HepG2 (cell line): ENCODE results near the gene HYPK. TPM values are rescaled to one million over a fixed set of nuclear protein-coding genes. Genes with fewer than 3 reads are reported as not detected.

Experiments
- E2F1 ChIP-seq: sonication (generic); formaldehyde crosslinking; IDR thresholded peaks from 2 replicates; pipeline ENCODE4 v1.5.0; 2020; ENCODE audit warnings: missing genetic modification reagents
- GPN1 ChIP-seq: sonication (generic); formaldehyde crosslinking; IDR thresholded peaks from 2 replicates; pipeline ENCODE4 v1.5.1; 2020; ENCODE audit warnings: missing genetic modification reagents, borderline replicate concordance
- KLF13 ChIP-seq: sonication (generic); formaldehyde crosslinking; IDR thresholded peaks from 2 replicates; pipeline ENCODE4 v1.4.0; 2020; ENCODE audit warnings: mild to moderate bottlenecking, missing genetic modification reagents
- KLF6 ChIP-seq: IDR thresholded peaks from 2 replicates; pipeline ENCODE4 v1.8.0; 2016; ENCODE audit warnings: missing biosample characterization, missing genetic modification reagents
- MNT ChIP-seq: fragments of 450-650 bp; IDR thresholded peaks from 2 replicates; pipeline ENCODE4 v1.6.1; 2016
- TRAFD1 ChIP-seq: sonication (generic); formaldehyde crosslinking; IDR thresholded peaks from 2 replicates; pipeline ENCODE4 v1.5.1; 2020; ENCODE audit warnings: missing genetic modification reagents, mild to moderate bottlenecking, borderline replicate concordance
- ZBED4 ChIP-seq: sonication (generic); formaldehyde crosslinking; IDR thresholded peaks from 2 replicates; pipeline ENCODE4 v1.4.0; 2020; ENCODE audit warnings: missing genetic modification reagents, borderline replicate concordance
- ZFP1 ChIP-seq: IDR thresholded peaks from 2 replicates; pipeline ENCODE4 v1.6.1; 2016
- ZNF12 ChIP-seq: sonication (generic); formaldehyde crosslinking; IDR thresholded peaks from 2 replicates; pipeline ENCODE4 v1.5.0; 2020; ENCODE audit warnings: missing genetic modification reagents
- ZNF138 ChIP-seq: sonication (generic); formaldehyde crosslinking; IDR thresholded peaks from 2 replicates; pipeline ENCODE4 v1.5.0; 2020; ENCODE audit warnings: mild to moderate bottlenecking, low read depth, missing genetic modification reagents
- ZNF17 ChIP-seq: sonication (generic); formaldehyde crosslinking; IDR thresholded peaks from 2 replicates; pipeline ENCODE4 v1.5.0; 2020; ENCODE audit warnings: mild to moderate bottlenecking, missing genetic modification reagents
- ZNF207 ChIP-seq: fragments of 450-650 bp; IDR thresholded peaks from 2 replicates; pipeline ENCODE4 v1.6.1; 2016; ENCODE audit warnings: antibody characterized with exemption, borderline replicate concordance
- ZNF234 ChIP-seq: sonication (generic); formaldehyde crosslinking; conservative IDR thresholded peaks from 2 replicates; pipeline ENCODE4 v1.5.1; 2020; ENCODE audit warnings: mild to moderate bottlenecking, missing genetic modification reagents
- ZNF414 ChIP-seq: sonication (generic); formaldehyde crosslinking; IDR thresholded peaks from 2 replicates; pipeline ENCODE4 v1.5.0; 2020; ENCODE audit warnings: missing genetic modification reagents
- ZNF790 ChIP-seq: sonication (generic); formaldehyde crosslinking; IDR thresholded peaks from 2 replicates; pipeline ENCODE4 v1.8.0; 2022; ENCODE audit warnings: missing genetic modification reagents, mild to moderate bottlenecking, borderline replicate concordance
- ZNF883 ChIP-seq: sonication (generic); formaldehyde crosslinking; IDR thresholded peaks from 2 replicates; pipeline ENCODE4 v1.5.1; 2020; ENCODE audit warnings: mild to moderate bottlenecking, missing genetic modification reagents; ENCODE audit errors: not compliant biosample characterization
- ZNF891 ChIP-seq: sonication (generic); formaldehyde crosslinking; IDR thresholded peaks from 2 replicates; pipeline ENCODE4 v1.5.0; 2020; ENCODE audit warnings: mild to moderate bottlenecking, missing genetic modification reagents
- polyA plus RNA-seq, 8 experiments: library from polyadenylated mRNA; depleted of rRNA in 3 of 8; stranded (reverse) in 7 of 8; unstranded in 1 of 8; fragments of >200 nt; fragmentation: Illumina TruSeq in 4 of 8; extraction: Trizol in 4 of 8; gene quantifications; 2 replicates each; pipeline versions ENCODE4 v1.2.1 to v1.2.3, GENCODE V29; 2011 to 2016; ENCODE audit warnings: low read depth in 4 of 8, missing spikeins in 1 of 8, mixed read lengths in 1 of 8; ENCODE audit not compliant: insufficient read depth in 1 of 8
- total RNA-seq, 5 experiments: library from RNA; depleted of rRNA; stranded (reverse); fragments of >200 nt; fragmentation: Illumina TruSeq; extraction: Trizol; gene quantifications; 2 replicates each; pipeline ENCODE4 v1.2.3, GENCODE V29; 2016; ENCODE audit warnings: low read depth in 1 of 5

The HYPK gene
- total and polyA plus RNA-seq, 2 of the 13 experiments (the other 11 are each of a cell fraction or from before 2014, with no cell fraction given): 13.5 to 16.5 TPM

- TF ChIP-seq ZNF414: peak; percentile 1; the same call in 1 of the 2 replicates
- no peak for TF ChIP-seq TRAFD1 (CRISPR knock-in tag)
- TF ChIP-seq GPN1 (CRISPR knock-in tag): 0 out of 2 replicates have a peak, but pooled peaks have one; percentile 11
- TF ChIP-seq KLF13 (CRISPR knock-in tag): 0 out of 2 replicates have a peak, but pooled peaks have one; percentile 52
- no peak; the same call in 1 of the 2 replicates for TF ChIP-seq ZBED4
- peak; percentile 66; the same call in 1 of the 2 replicates for TF ChIP-seq ZNF891 (CRISPR knock-in tag)
- peak; percentile 75; the same call in 1 of the 2 replicates for TF ChIP-seq KLF6 (CRISPR knock-in tag)
- no peak for TF ChIP-seq ZNF17 (CRISPR knock-in tag)
- TF ChIP-seq MNT: peak; percentile 99
- TF ChIP-seq ZFP1 (CRISPR knock-in tag): no peak
- peak; percentile 17 for TF ChIP-seq ZNF883 (CRISPR knock-in tag)
- TF ChIP-seq ZNF207: no peak
- TF ChIP-seq ZNF234 (CRISPR knock-in tag): no peak
- 0 out of 2 replicates have a peak, but pooled peaks have one; percentile 30 for TF ChIP-seq ZNF12 (CRISPR knock-in tag)
- peak; percentile 87; the same call in 1 of the 2 replicates for TF ChIP-seq ZNF138 (CRISPR knock-in tag)
- TF ChIP-seq E2F1: peak; percentile 49; the same call in 1 of the 2 replicates
- TF ChIP-seq ZNF790: no peak
These were observed 8.2 kb upstream of the HYPK start, which contains the start of gene SERF2 (continued) for GRCh38 chr15:43791993-43792760.
